Measurements from ENCODE around the gene DNASE2.

The DNASE2 gene

DNA sequence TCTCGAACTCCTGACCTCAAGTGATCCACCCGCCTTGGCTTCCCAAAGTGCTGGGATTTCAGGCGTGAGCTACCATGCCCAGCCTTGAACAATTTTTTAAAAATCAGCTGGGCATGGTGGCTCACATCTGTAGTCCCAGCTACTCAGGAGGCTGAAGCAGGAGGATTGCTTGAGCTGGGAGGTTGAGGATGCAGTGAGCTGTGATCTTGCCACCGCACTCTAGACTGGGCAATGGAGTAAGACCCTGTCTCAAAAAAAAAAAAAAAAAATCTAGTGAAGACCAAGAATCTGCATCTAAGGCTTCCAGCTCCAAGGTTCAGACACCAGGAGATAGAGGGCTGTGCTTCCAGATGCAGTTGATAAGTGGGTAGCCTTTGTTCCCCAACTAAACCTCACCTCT, 17.1 kb downstream of the DNASE2 start:
- TF ChIP-seq YY1 (IDR thresholded peaks at IDR 0.05; ENCODE audit: low read depth) (no peak), ZBTB7A (IDR thresholded peaks at IDR 0.05; ENCODE audit: low read depth) (no peak), CREB1 (IDR thresholded peaks at IDR 0.05; ENCODE audit: low read depth) (no peak), USF1 (IDR thresholded peaks at IDR 0.05) (no peak), NFIC (IDR thresholded peaks at IDR 0.05) (no peak), CEBPB (IDR thresholded peaks at IDR 0.05) (no peak), REST (IDR thresholded peaks at IDR 0.05; ENCODE audit: low read depth) (no peak), RAD21 (IDR thresholded peaks at IDR 0.05; ENCODE audit: low read depth) (no peak), TCF12 (IDR thresholded peaks at IDR 0.05; ENCODE audit: low read depth) (no peak), EP300 (IDR thresholded peaks at IDR 0.05; ENCODE audit: borderline replicate concordance) (no peak), TAF1 (IDR thresholded peaks at IDR 0.05; ENCODE audit: low read depth) (no peak)

- TF ChIP-seq USF1 (IDR thresholded peaks at IDR 0.05): no peak
- TF ChIP-seq TEAD4 (IDR thresholded peaks at IDR 0.05): no peak
- TF ChIP-seq NFIC (IDR thresholded peaks at IDR 0.05): no peak
- no peak for TF ChIP-seq TCF12 (IDR thresholded peaks at IDR 0.05; ENCODE audit: low read depth)
- TF ChIP-seq YY1 (IDR thresholded peaks at IDR 0.05; ENCODE audit: low read depth): no peak
- no peak for TF ChIP-seq CEBPB (IDR thresholded peaks at IDR 0.05)
- no peak for TF ChIP-seq CREB1 (IDR thresholded peaks at IDR 0.05; ENCODE audit: low read depth)
- no peak for TF ChIP-seq ZBTB7A (IDR thresholded peaks at IDR 0.05; ENCODE audit: low read depth)
- no peak for TF ChIP-seq EP300 (IDR thresholded peaks at IDR 0.05; ENCODE audit: borderline replicate concordance)
- no peak for TF ChIP-seq RAD21 (IDR thresholded peaks at IDR 0.05; ENCODE audit: low read depth)
- TF ChIP-seq EGR1 (IDR thresholded peaks at IDR 0.05): no peak
- TF ChIP-seq REST (IDR thresholded peaks at IDR 0.05; ENCODE audit: low read depth): no peak
These were observed 21.7 kb downstream of the DNASE2 start for GRCh38 chr19:12859546-12859945.

- TF ChIP-seq TCF12 (IDR thresholded peaks at IDR 0.05; ENCODE audit: low read depth) (no peak), ZBTB7A (IDR thresholded peaks at IDR 0.05; ENCODE audit: low read depth) (no peak), USF1 (IDR thresholded peaks at IDR 0.05) (no peak)
These were observed 23.0 kb downstream of the DNASE2 start for GRCh38 chr19:12858041-12858928.

GRCh38 chr19:12856653-12857052, 24.6 kb downstream of the DNASE2 start:
- TF ChIP-seq EGR1 (IDR thresholded peaks at IDR 0.05): no peak
- TF ChIP-seq RAD21 (IDR thresholded peaks at IDR 0.05; ENCODE audit: low read depth): no peak
- TF ChIP-seq CREB1 (IDR thresholded peaks at IDR 0.05; ENCODE audit: low read depth): no peak
- no peak for TF ChIP-seq TAF1 (IDR thresholded peaks at IDR 0.05; ENCODE audit: low read depth)
- no peak for TF ChIP-seq ZBTB7A (IDR thresholded peaks at IDR 0.05; ENCODE audit: low read depth)
- TF ChIP-seq TCF12 (IDR thresholded peaks at IDR 0.05; ENCODE audit: low read depth): no peak
- TF ChIP-seq MAX (IDR thresholded peaks at IDR 0.05): no peak
- TF ChIP-seq YY1 (IDR thresholded peaks at IDR 0.05; ENCODE audit: low read depth): no peak

GRCh38 chr19:12847159-12848139, 33.8 kb downstream of the DNASE2 start:
- TF ChIP-seq RAD21 (IDR thresholded peaks at IDR 0.05; ENCODE audit: low read depth): peak; percentile 88
- no peak for TF ChIP-seq FOXM1 (IDR thresholded peaks at IDR 0.05; ENCODE audit: borderline replicate concordance, low read depth)
- TF ChIP-seq TCF12 (IDR thresholded peaks at IDR 0.05; ENCODE audit: low read depth): peak; percentile 23; the same call in 1 of the 2 replicates
- 0 out of 2 replicates have a peak, but pooled peaks have one; percentile 39 for TF ChIP-seq MAX (IDR thresholded peaks at IDR 0.05)
- peak; percentile 69 for TF ChIP-seq USF1 (IDR thresholded peaks at IDR 0.05)
- TF ChIP-seq REST (IDR thresholded peaks at IDR 0.05; ENCODE audit: low read depth): no peak
- no peak for TF ChIP-seq EGR1 (IDR thresholded peaks at IDR 0.05)
- no peak for TF ChIP-seq TEAD4 (IDR thresholded peaks at IDR 0.05)
- no peak for TF ChIP-seq EP300 (IDR thresholded peaks at IDR 0.05; ENCODE audit: borderline replicate concordance)
